ENCODE data around the gene MRPL21.

- TF ChIP-seq POLR2AphosphoS5 (IDR thresholded peaks at IDR 0.05) (no peak), POLR2A (IDR thresholded peaks at IDR 0.05) (no peak)
- TF ChIP-seq, protein P1, sequence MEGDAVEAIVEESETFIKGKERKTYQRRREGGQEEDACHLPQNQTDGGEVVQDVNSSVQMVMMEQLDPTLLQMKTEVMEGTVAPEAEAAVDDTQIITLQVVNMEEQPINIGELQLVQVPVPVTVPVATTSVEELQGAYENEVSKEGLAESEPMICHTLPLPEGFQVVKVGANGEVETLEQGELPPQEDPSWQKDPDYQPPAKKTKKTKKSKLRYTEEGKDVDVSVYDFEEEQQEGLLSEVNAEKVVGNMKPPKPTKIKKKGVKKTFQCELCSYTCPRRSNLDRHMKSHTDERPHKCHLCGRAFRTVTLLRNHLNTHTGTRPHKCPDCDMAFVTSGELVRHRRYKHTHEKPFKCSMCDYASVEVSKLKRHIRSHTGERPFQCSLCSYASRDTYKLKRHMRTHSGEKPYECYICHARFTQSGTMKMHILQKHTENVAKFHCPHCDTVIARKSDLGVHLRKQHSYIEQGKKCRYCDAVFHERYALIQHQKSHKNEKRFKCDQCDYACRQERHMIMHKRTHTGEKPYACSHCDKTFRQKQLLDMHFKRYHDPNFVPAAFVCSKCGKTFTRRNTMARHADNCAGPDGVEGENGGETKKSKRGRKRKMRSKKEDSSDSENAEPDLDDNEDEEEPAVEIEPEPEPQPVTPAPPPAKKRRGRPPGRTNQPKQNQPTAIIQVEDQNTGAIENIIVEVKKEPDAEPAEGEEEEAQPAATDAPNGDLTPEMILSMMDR (IDR thresholded peaks at IDR 0.05): no peak
Measured at GRCh38 chr11:68940651-68941323, 37.2 kb upstream of the MRPL21 start.
